ENCODE data around the gene ZNF764. TPM values are rescaled to one million over a fixed set of nuclear protein-coding genes. Genes with fewer than 3 reads are reported as not detected.

The ZNF764 gene
- total and polyA plus RNA-seq, 9 of the 15 experiments (the other 6 are each of a cell fraction or from before 2014, with no cell fraction given) = 0.69 to 10.1 (median 4.1) TPM

DNA sequence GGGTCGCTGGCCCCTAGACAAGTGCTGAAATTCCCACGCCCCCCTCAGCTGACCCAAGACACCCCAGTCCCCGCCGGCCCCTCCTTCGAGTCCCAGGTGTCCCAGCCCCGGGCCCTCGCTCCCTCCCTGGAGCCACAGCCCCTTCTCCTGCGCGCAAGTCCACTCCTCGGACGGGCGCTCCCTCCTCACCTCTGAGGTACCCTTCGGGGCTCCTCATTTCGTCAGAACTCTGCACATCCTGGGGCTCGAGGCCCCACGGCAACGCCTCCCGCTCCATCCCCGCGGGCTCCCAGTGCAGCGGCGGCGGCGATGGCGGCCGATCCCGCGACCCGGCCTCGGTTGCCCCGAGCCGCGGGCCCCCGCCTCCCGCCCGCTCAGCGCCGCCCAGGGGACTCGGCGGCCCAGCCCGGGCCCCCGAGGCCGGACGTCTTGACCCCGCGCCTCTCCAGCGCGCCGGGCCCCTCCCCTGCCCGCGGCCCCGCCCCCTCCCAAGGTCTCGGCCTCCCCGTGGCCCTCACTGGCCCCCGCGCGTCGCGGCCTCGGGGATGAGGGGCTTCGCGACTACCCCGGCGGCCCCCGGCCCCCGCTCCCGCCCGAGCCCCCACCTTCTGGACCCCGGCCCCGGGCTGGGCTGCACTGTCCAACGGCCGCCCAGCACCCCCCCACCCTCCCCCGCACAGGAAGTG, 31.9 kb downstream of the ZNF764 start, which contains the start of gene ZNF768 (continued):
- TF ChIP-seq, protein P1, sequence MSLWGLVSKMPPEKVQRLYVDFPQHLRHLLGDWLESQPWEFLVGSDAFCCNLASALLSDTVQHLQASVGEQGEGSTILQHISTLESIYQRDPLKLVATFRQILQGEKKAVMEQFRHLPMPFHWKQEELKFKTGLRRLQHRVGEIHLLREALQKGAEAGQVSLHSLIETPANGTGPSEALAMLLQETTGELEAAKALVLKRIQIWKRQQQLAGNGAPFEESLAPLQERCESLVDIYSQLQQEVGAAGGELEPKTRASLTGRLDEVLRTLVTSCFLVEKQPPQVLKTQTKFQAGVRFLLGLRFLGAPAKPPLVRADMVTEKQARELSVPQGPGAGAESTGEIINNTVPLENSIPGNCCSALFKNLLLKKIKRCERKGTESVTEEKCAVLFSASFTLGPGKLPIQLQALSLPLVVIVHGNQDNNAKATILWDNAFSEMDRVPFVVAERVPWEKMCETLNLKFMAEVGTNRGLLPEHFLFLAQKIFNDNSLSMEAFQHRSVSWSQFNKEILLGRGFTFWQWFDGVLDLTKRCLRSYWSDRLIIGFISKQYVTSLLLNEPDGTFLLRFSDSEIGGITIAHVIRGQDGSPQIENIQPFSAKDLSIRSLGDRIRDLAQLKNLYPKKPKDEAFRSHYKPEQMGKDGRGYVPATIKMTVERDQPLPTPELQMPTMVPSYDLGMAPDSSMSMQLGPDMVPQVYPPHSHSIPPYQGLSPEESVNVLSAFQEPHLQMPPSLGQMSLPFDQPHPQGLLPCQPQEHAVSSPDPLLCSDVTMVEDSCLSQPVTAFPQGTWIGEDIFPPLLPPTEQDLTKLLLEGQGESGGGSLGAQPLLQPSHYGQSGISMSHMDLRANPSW (CRISPR knock-in tag; IDR thresholded peaks at IDR 0.05) = no peak
- TF ChIP-seq NR1H2 (CRISPR knock-in tag; IDR thresholded peaks at IDR 0.05) (0 out of 2 replicates have a peak, but pooled peaks have one; percentile 33), CBX3 (IDR thresholded peaks at IDR 0.05; ENCODE audit: borderline replicate concordance in 1 of 2, low read length in 2 of 2) (no peak), POLR2B (IDR thresholded peaks at IDR 0.05; ENCODE audit: low read depth, partially characterized antibody) (no peak), BCL6 (CRISPR knock-in tag; IDR thresholded peaks at IDR 0.05) (no peak), KAT8 (IDR thresholded peaks at IDR 0.05; ENCODE audit: low read depth) (no peak), ATF7 (IDR thresholded peaks at IDR 0.05) (no peak), PCBP1 (IDR thresholded peaks at IDR 0.05; ENCODE audit: low read depth, low read length, poor library complexity, severe bottlenecking) (peak; percentile 7), ZNF583 (CRISPR knock-in tag; IDR thresholded peaks at IDR 0.05) (no peak), NR2C2 (CRISPR knock-in tag; IDR thresholded peaks at IDR 0.05) (no peak), NR2C2 (tag; IDR thresholded peaks at IDR 0.05) (no peak), RERE (CRISPR knock-in tag; IDR thresholded peaks at IDR 0.05; ENCODE audit: borderline replicate concordance) (no peak), SREBF2 (CRISPR knock-in tag; IDR thresholded peaks at IDR 0.05) (no peak), KDM4B (IDR thresholded peaks at IDR 0.05; ENCODE audit: borderline replicate concordance in 2 of 2, low read depth in 1 of 2) (no peak), CEBPZ (IDR thresholded peaks at IDR 0.05; ENCODE audit: borderline replicate concordance, low read depth, low read length) (no peak), ZNF324 (CRISPR knock-in tag; IDR thresholded peaks at IDR 0.05) (no peak), MXI1 (IDR thresholded peaks at IDR 0.05; ENCODE audit: low read depth, low read length) (no peak)

All from K562 (cell line).